Keratinocyte (primary cell): Measurements from ENCODE around the gene TEKT2.

Experiments used
- CTCF ChIP-seq, 3 experiments: IDR thresholded peaks in 1 of 3; conservative IDR thresholded peaks in 1 of 3; optimal IDR thresholded peaks in 1 of 3; 2 replicates in 2 of 3; 3 replicates in 1 of 3; pipeline versions ENCODE3 to v1.5.1; 2011; ENCODE audit warnings: low read length in 3 of 3, mild to moderate bottlenecking in 3 of 3, moderate library complexity in 2 of 3, control low read depth in 1 of 3, inconsistent platforms in 1 of 3; ENCODE audit not compliant: insufficient read depth in 2 of 3; ENCODE audit errors: extremely low read depth in 1 of 3
- EZH2 ChIP-seq: IDR thresholded peaks from one replicate; pipeline ENCODE4 v1.6.1; 2012; ENCODE audit warnings: inconsistent platforms, mild to moderate bottlenecking, low read length, moderate library complexity

DNA sequence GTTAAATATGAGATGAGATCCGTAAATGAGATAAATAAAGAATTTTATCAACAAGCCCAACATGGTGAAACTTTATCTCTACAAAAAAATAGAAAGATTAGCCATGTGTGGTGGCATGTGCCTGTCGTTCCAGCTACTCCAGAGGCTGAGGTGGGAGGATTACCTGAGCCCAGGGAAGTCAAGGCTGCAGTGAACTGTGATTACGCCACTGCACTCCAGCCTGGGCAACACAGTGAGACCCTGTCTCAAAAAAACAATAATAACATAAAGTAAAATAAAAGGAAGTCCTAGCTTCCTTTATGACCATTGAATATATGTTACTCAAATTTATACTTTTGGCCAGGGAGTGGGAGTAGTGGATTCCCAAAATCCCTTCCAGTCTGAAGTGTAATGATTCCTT lies 48.7 kb upstream of the TEKT2 start:
- TF ChIP-seq CTCF (optimal IDR thresholded peaks at IDR 0.05 in 1 of 3, IDR thresholded peaks at IDR 0.05 in 1 of 3, conservative IDR thresholded peaks at IDR 0.05 in 1 of 3; ENCODE audit: extremely low read depth in 1 of 3, insufficient read depth in 2 of 3, low read length in 3 of 3) (no peak), EZH2 (no peak)
